GM12878 (cell line): ENCODE measurements around the gene CCDC8. TPM values are rescaled to one million over a fixed set of nuclear protein-coding genes. Genes with fewer than 3 reads are reported as not detected.

Experiments used
- CHD1 ChIP-seq: IDR thresholded peaks from 2 replicates; pipeline ENCODE4 v1.6.1; 2012; ENCODE audit warnings: low read depth, low read length, improper control_type of control experiment
- CREM ChIP-seq: IDR thresholded peaks from 2 replicates; pipeline ENCODE4 v1.6.1; 2014; ENCODE audit warnings: antibody characterized with exemption, low read depth
- HCFC1 ChIP-seq: fragments of 150-350 bp; IDR thresholded peaks from 2 replicates; pipeline ENCODE4 v1.6.1; 2014; ENCODE audit warnings: low read length
- IRF3 ChIP-seq: fragments of 450-650 bp; IDR thresholded peaks from 2 replicates; pipeline ENCODE4 v1.6.1; 2014; ENCODE audit warnings: mild to moderate bottlenecking
- SP1 ChIP-seq: IDR thresholded peaks from one replicate; pipeline ENCODE4 v1.6.1; 2011; ENCODE audit warnings: low read depth, low read length
- TAF1 ChIP-seq: IDR thresholded peaks from 2 replicates; pipeline ENCODE4 v1.6.1; 2011; ENCODE audit warnings: mild to moderate bottlenecking, low read depth, low read length, borderline replicate concordance
- YY1 ChIP-seq: IDR thresholded peaks from 2 replicates; pipeline ENCODE4 v1.6.1; 2011; ENCODE audit warnings: low read depth, mild to moderate bottlenecking, low read length
- ZSCAN29 ChIP-seq: fragments of 450-650 bp; IDR thresholded peaks from 2 replicates; pipeline ENCODE4 v1.6.1; 2017; ENCODE audit warnings: mild to moderate bottlenecking, moderate library complexity
- polyA plus RNA-seq, 11 experiments: library from polyadenylated mRNA; depleted of rRNA in 4 of 11; unstranded in 6 of 11; stranded (reverse) in 5 of 11; fragments of >200 nt; fragmentation: Nextera tagmentation in 4 of 11; fragmentation: Illumina TruSeq in 1 of 11; extraction: Ambion mirVana in 4 of 11; extraction: Trizol in 1 of 11; gene quantifications; 1 replicate in 1 of 11; 2 replicates in 10 of 11; pipeline versions ENCODE4 v1.2.1 to v1.2.3, GENCODE V29; 2011 to 2016; ENCODE audit warnings: inconsistent platforms in 2 of 11, missing spikeins in 2 of 11, low read depth in 1 of 11
- total RNA-seq, 4 experiments: library from RNA; depleted of rRNA in 3 of 4; stranded (reverse); fragments of >200 nt in 3 of 4; fragmentation: Illumina TruSeq in 1 of 4; extraction: Trizol in 1 of 4; gene quantifications; 2 replicates each; pipeline versions ENCODE4 v1.2.1 to v1.2.3, GENCODE V29; 2013 to 2021
- TF ChIP-seq, protein P1 (sequence below): fragments of 450-650 bp; IDR thresholded peaks from 2 replicates; pipeline ENCODE4 v1.6.1; 2018; ENCODE audit warnings: borderline replicate concordance, mild to moderate bottlenecking; ENCODE audit not compliant: partially characterized antibody
- TF ChIP-seq, protein P2 (sequence below): fragments of 450-650 bp; IDR thresholded peaks from 2 replicates; pipeline ENCODE4 v1.6.1; 2016; ENCODE audit warnings: mild to moderate bottlenecking, moderate library complexity, borderline replicate concordance

Gene CCDC8
- total and polyA plus RNA-seq, 10 of the 15 experiments (the other 5 are each of a cell fraction or from before 2014, with no cell fraction given) = under 0.01 to 0.15 (median 0.05) TPM; not detected in 5

- TF ChIP-seq, protein P1, sequence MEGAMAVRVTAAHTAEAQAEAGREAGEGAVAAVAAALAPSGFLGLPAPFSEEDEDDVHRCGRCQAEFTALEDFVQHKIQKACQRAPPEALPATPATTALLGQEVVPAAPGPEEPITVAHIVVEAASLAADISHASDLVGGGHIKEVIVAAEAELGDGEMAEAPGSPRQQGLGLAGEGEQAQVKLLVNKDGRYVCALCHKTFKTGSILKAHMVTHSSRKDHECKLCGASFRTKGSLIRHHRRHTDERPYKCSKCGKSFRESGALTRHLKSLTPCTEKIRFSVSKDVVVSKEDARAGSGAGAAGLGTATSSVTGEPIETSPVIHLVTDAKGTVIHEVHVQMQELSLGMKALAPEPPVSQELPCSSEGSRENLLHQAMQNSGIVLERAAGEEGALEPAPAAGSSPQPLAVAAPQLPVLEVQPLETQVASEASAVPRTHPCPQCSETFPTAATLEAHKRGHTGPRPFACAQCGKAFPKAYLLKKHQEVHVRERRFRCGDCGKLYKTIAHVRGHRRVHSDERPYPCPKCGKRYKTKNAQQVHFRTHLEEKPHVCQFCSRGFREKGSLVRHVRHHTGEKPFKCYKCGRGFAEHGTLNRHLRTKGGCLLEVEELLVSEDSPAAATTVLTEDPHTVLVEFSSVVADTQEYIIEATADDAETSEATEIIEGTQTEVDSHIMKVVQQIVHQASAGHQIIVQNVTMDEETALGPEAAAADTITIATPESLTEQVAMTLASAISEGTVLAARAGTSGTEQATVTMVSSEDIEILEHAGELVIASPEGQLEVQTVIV = no peak
- TF ChIP-seq, protein P2, sequence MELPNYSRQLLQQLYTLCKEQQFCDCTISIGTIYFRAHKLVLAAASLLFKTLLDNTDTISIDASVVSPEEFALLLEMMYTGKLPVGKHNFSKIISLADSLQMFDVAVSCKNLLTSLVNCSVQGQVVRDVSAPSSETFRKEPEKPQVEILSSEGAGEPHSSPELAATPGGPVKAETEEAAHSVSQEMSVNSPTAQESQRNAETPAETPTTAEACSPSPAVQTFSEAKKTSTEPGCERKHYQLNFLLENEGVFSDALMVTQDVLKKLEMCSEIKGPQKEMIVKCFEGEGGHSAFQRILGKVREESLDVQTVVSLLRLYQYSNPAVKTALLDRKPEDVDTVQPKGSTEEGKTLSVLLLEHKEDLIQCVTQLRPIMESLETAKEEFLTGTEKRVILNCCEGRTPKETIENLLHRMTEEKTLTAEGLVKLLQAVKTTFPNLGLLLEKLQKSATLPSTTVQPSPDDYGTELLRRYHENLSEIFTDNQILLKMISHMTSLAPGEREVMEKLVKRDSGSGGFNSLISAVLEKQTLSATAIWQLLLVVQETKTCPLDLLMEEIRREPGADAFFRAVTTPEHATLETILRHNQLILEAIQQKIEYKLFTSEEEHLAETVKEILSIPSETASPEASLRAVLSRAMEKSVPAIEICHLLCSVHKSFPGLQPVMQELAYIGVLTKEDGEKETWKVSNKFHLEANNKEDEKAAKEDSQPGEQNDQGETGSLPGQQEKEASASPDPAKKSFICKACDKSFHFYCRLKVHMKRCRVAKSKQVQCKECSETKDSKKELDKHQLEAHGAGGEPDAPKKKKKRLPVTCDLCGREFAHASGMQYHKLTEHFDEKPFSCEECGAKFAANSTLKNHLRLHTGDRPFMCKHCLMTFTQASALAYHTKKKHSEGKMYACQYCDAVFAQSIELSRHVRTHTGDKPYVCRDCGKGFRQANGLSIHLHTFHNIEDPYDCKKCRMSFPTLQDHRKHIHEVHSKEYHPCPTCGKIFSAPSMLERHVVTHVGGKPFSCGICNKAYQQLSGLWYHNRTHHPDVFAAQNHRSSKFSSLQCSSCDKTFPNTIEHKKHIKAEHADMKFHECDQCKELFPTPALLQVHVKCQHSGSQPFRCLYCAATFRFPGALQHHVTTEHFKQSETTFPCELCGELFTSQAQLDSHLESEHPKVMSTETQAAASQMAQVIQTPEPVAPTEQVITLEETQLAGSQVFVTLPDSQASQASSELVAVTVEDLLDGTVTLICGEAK = no peak
- no peak for TF ChIP-seq IRF3
- no peak for TF ChIP-seq HCFC1
- TF ChIP-seq CREM = no peak
- no peak for TF ChIP-seq TAF1
- no peak for TF ChIP-seq ZSCAN29
- TF ChIP-seq CHD1 = no peak
- no peak for TF ChIP-seq SP1
- TF ChIP-seq YY1 = no peak
These were observed 34.5 kb upstream of the CCDC8 start (continued) for GRCh38 chr19:46447824-46448223.
